Activated CD8-positive, alpha-beta memory T cell treated with anti-CD3 and anti-CD28 coated beads for 48 hours (primary cell): Measurements from ENCODE around the gene NSD2.

Source experiments
- DNase-seq, 3 experiments: peaks; one replicate each; pipeline ENCODE4 v3.0.0-alpha.2; 2020; ENCODE audit warnings: low read depth in 2 of 3, low spot score in 2 of 3

The NSD2 gene

DNA sequence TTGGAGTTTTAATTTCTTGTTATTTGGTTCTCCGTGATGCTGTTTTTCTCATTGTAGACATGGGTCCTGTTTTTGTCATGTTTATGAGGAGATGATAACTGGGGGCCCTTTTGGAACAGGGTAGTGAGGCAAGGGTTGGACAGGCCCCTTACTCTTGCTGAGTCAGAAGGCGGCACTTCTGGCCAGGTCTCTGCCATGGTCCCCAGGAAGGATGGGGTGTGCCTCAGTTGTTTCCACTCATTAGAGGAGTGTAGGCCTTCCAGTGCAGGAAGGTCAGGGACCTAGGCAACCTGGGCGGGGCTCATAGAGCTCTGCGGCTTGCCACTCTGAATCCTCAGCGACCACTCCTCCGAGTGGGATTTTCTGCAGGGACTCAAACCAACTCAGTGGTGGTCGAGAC is 69.4 kb downstream of the NSD2 start:
- DNase-seq: no peak

DNA sequence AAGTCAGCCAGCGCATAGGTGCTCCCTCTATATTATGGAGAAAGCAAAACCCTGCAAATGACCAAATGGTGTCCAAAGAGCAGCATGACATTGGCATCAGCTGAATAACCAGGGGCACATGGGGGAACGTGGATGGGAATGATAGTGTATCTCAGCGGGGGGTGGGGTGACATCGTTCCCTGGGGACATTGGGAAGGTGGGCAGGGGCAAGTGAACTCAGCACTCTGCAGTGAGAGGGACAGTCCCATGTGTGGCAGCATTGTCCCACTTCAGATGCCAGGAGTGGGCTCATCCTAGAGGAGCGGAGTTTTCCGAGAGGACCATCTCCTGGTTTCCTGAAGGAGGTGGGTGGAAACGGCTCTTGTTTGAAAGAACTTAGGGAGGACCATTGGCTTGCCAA is 72.7 kb downstream of the NSD2 start:
- no peak for DNase-seq

DNA sequence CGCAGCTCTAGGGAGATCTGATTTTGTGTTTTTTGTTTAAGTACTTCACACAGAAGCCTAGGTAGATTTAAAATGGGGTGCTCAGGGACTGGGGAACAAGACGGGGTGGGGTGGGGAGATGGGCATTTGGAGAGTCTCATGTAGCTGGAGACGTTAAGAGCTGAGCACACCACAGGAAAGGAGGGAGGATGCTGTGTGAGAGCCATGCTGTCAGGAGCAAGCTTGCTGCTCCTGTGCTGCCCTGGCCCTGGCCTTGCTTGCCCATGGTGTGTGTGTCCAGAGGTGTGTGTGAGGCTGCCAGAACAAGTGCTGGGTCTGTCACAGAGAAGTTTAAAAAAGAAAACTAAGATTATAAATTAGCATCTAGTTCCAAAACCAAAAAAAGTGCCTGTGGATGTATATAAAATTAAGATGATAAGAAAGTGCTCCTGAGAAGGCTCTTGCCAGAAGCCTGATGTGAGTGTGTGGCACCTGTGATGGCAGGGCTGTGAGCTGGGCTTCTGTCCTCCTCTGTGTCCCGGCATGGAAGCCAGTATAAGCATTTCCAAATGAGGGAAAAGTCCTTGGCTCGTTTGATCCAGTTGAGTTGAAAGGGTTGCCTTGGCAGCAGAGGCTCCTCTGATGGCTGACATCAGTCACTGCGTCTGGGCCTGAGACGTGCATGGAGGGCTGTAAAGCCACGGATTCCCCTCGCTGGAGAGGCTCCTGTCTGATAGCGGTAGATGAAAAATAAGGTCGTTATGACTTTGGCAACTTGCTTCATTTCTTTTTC is 74.1 kb downstream of the NSD2 start:
- no peak for DNase-seq

DNA sequence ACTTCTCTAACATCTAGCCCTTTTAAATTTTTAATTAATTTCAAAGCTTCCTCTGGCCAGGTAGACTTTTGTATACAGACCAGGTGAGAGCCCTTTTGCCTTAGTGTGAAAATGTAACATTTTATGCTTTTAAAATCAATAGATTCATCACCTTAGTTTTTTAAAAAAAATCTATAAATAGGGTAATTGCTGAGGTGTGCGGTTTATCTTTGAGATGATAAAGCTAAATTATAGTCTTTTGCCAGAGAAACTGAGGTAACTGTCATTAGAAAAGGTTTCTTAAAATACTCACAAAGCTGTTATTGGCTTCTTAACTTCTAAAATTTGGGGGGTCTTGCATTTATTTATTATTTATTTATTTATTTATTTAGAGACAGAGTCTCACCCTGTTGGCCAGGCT is 74.7 kb downstream of the NSD2 start:
- no peak for DNase-seq

DNA sequence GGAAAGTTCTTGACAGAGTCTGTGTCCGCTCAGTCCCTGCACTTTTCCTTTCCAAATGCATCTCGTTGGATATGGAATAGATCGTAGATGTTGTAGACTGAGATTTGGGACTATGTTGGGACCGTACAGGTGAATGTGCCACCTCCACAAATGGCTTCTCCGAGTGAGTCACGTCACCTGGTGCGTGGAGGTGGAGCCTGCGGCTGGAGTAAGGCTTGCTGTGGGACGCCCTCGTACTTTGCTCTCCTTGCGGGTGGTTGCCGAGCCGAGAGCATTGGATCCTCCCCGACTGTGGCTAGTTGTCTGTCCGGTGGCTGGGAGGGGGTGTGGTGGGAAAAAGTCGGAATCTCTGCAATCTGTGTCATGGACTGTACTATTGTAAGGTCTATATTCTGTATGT is 77.0 kb downstream of the NSD2 start:
- DNase-seq: no peak

DNA sequence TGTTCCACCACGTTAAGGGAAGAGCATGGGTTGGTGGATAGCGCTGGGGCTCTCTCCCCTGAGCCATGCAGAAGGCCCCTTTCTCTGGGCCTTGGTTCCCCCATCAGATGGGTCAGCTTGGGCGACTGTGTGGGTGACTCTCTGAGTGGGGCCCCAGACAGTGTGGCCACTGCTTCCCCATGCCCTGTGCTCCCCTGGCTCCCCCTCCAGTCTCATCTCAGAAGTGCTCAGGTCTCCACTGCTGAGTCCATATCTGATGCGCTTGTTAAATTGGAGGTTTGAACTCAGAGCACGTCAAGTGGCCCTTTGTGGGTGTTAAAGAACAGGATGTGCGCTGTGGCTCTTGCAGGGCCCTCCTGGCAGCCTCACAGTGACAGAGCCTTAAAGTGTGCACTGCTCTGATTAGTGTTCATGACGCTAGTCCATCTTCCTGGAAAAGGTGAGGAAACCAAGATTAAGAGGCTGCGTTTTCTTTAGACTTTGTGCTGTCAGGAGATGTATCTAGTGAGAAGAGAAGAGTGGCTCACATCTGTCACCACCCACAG is 77.8 kb downstream of the NSD2 start:
- no peak for DNase-seq

DNA sequence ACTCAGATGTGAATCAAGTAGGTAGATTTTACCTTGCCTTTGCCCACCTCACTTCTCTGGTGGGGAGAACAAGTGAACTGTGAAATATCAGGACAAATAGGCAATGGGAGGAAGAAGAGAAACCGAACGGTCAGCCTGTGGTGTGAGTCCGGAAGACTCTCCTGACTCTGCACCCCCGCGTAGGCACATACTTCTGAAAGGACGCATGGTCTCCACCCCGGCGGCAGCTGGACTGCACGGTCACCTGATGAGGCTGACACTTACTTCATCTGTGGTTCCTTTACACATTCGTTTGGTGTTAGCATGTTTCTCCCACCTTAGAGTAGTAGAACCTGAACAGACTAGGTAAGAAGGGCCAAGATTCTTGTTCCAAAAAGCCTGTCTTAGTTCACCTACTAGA is 79.2 kb downstream of the NSD2 start:
- DNase-seq: no peak

DNA sequence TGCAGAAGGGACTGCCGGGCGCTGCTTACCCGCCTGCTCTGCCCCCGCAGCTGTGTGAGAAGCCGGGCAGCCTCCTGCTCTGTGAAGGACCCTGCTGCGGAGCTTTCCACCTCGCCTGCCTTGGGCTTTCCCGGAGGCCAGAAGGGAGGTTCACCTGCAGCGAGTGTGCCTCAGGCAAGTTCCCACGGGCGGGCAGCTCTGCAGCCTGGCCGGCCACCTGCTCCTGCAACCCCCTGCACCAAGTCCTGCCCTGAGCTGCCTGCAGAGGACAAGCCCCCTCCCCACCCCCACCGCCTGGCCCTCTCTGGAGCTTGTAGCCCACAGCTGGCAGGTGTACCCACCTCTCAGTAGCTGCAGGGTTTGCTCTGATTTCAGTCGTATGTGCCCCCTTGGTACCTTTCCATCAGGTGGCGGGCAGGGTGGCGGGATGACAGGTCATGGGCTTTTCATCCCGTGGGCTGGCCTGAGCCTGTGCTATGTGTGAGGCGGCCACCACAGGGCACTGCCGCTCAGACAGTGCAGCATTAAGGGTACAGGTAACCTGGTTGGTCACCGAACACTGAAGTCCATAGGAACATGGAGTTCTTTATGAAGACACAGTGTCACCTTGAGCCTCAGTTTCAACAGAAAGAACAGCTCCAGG is 81.0 kb downstream of the NSD2 start:
- DNase-seq: no peak

DNA sequence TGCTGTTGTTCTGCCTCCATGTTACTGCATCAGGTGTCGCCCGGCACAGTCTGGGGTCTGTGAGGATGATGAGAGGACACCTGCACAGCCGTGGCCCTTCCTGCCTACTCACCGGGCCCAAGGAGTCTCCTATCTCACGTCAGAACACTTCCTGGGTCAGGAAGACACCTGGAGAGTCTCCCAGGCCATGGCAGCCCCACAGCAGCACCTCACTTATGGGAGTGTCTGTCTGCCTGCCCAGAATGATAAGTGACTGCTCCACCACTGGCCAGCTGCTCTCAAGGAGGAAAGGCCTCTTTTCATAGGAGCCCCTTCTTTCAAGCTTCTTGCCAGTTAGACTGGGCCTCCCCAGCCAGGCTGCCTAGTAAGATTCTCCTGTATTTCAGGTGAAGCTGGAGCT is 81.5 kb downstream of the NSD2 start:
- DNase-seq: no peak

DNA sequence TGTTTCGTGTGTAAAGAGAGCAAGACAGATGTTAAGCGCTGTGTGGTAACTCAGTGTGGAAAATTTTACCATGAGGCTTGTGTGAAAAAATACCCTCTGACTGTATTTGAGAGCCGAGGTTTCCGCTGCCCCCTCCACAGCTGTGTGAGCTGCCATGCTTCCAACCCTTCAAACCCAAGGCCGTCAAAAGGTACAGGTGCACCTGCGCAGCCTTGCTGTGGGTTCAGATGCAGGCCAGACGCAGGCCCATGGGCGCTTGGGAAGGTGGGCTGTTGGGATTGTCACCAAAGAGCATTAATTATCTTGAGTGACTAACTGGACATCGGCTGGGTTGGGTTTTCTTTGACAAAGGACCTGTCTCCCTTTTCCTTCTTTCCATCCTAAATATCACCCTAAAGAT is 82.1 kb downstream of the NSD2 start:
- no peak for DNase-seq

DNA sequence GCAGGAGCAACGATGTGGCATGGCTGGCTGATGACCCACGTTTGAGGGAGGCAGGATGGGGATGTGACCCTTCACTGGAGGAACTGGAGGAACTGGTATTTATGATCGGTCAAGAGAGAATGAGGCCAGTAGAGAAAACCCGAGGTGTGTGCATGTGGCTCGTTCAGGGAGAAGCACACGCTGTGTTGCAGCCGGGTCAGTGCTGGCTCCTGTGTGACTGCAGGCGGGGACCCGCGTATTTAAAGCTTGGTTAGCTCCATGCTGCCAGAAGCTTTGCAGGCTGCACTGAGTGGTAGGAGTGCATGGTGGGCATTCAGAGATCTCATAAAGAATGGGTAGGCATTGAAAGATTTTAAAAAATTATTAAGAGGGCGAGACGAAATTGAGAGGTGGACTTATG is 85.4 kb downstream of the NSD2 start:
- DNase-seq: no peak

DNA sequence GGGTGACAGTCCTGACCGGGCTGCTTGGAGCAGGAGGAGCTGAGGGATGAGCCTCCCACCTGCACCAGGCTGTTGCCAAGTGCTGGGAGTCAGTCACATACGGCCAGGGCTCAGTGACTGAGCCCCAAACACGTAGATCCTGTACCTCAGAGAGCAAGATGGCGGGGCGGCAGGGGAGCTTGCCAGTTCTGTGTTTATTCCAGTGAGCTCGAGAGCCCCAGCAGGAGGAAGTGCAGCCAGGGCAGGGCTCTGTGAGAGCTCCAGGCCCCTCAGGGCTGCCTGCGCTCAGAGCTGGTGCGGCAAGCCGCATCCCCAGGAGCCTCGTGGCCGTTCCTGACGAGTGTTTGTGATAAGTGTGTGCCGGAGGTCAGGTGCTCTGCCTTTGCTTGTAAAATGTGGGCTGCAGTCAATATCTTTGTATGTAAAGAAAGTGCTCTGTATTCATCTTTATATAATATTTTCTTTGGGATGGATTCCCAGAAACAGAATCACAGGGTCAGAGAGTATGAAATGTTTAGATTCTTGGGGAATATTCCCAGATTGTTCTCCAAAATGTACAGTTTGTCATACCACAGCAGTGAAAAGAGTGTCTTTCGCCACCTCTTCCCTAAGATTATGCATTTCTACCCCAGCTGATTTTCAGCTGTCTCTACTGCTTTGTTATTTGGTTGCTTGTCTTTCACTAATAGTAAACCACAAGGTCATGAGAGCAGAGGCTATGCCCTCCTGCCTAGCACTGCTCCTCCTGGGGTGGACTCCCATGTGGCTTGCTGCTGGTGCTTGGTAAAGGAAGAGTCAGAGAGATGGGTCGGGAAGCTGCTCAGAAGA is 87.3 kb downstream of the NSD2 start:
- DNase-seq: no peak

DNA sequence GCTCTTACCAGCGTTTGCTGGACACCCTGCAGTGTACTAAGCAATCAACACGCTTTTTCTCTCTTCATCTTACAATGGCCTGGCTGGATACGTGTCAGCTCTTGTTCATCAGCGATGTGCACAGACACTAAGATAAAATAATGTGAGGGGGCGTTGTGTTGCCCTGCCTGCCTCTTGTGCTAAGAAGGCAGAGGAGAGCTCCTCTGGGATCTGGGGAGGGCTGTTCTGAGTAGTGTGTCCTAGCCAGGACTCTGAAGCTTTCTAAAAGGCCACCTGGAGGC is 87.9 kb downstream of the NSD2 start:
- no peak for DNase-seq

DNA sequence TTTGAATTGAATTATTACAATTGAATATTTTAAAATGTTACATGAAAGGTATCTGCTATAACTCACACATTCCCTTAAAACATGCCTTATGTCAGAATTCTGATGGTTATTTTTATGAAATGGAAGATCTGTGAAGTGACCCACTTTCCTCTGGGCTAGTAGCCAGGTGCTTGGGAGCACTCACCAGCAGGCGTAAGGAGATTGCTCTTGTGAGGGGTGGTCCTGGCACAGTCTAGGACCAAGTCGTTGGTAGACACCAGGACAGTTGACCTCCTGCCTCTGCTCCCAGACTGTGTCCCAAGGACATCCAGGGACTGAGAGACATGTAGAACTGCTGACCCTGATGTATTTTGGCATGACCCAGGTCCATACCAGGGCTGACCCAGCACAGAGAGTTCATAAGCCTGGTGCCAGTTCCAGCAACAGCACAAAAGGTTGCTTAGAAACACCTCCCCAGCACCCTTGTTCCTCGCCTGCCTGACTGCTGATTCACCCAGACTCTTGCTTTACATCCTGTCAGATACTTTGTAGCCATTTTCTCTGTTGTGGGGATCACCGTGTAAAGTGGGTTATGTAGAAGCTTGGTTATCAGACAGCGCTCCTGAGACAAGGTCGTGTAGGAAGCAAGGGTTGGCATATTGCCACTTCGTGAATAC is 89.1 kb downstream of the NSD2 start:
- no peak for DNase-seq

DNA sequence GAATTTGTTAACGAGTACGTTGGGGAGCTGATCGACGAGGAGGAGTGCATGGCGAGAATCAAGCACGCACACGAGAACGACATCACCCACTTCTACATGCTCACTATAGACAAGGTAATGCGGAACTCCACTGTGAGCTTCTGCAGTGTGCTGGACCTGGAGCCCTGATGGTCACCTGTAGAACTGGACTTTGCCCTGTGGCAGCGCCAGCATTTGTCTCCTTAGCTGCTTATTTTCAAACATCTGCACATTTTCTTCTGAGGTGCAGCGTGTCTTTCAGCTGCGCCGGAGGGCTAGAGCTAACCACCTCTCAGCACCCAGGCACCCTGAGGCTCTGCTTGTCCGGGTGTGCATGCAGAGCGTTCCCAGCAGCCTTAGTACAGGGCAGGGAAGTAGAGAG is 89.8 kb downstream of the NSD2 start:
- DNase-seq: no peak

DNA sequence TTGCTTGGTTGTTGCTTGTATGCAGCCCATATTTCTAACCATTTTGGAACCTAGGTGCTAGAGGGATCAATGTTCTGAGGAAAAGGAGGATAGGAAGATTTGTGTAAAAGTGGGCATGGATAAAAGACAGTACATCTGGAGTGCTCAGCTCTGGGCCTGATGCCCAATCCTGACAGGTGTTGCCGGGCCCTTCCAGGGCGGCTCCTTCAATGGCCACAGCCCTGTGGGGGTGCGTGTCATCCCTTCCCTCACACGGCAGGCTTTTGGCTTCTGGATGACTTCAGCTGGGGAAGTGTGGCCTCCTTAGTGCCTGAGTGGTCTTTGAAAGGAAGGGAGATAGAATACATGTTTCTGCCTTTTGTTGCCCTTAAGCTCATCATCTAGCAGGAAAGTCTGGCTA is 90.4 kb downstream of the NSD2 start:
- no peak for DNase-seq

DNA sequence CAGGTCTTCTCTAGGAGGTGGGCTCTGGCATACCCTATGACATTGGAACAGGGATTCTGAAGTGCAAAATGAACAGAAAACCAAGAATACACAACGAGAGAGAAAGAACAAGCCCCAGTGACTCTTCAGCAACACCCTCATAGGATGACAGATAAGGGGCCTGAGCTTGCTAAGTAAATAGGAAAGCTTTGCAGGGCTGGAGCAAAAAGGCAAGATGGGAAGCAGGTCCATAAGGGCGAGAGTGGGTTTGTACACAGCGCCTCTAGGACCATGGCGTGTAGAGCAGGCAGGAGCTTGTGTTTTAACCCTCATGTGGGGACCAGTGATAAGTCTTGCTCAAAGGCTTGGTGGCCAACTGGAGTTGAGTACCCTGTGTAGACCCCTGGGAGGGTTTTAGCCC is 91.8 kb downstream of the NSD2 start:
- no peak for DNase-seq

DNA sequence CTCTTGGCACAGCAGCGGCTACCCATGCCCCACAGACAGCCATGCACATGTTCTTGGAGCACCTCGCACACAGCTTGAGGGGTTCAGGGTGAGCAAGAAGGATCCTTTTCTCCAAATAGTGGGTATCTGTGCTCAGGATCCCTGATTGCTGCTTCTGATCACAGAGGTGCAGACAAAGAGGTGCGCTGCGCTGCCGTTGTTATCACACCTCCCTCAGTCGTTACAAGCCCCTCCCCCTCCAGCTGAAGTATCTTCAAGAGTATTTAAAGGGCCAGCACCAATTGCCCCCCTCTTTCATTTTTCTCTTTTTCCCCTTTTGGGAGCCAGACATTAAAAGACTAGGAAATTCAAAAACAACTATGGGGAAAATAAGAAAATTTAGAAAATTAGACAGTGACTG is 93.2 kb downstream of the NSD2 start:
- DNase-seq: no peak

DNA sequence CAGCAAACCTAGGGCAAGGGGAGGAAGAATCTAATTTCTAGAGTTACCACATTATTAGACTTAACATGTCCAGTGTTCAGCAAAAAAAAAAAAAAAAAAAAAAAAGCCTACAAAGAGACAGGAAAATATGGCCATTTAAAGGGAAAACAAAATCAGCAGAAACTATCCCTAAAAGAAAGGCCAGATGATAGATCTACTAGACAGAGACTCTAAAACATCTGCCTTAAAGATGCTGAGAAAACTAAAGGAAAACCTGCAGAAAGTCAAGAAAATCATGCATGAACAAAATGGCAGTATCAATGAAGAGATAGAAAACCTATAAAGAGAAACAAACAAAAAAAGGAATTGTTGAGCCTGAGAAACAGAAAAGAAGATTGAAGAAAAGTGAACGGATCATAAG is 93.8 kb downstream of the NSD2 start:
- DNase-seq: no peak

DNA sequence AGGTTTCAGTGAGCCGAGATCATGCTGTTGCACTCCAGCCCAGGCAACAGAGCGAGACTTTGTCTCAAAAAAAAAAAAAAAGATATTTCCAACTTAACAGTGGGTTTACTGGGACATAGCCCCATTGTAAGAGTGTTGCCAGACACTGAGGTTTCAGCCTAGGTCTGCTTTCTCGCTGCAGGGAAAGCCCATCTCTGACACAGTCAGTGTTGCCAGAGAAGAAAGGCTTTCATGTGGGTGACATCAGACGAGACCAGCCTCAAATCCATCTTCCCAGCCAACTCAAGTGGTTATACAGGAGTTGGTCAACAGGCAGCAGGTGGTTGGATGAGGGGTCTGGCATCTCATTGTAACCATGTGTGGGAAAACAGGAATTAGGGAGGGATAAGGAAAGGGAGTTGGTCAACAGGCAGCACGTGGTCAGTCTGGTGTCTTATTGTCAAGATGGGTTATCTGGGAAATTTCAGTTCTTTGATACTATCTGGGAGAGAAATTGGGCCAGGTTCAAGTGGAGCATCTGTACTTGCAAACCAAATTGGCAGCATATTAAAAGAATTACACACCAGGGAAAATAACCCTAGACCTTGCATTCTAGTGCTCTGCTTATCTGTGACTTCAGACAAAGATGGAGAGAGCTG is 96.4 kb downstream of the NSD2 start:
- no peak for DNase-seq

DNA sequence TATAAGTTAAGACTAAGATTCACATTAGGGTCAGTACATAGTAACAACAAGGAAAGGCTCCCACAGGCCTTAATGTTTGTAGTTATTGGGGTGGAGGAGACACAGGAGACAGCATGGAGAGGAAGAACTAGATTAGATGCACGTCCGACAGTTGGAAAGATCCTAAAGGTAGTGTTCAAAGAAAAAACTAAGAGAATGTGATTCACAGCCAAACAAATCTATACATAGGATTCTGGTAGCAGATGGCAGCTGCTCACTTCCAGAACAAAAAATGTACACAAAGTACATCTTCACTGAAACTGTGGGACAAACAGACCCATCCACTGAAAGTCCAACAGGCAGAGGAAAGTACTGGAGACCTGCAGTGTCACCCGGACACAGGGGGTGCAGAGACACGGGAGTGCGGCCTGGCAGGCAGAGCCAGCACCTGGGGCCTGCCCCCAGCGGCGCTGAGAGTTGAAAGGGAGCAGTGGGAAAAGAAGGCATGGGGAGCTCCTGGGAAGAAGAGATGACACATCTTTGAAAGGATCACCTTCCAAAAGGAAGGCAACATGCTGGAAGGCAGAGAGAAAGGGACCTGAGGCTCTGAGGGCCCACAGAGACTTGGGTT is 97.6 kb downstream of the NSD2 start:
- no peak for DNase-seq
